HFF-Myc (cell line): Measurements from ENCODE around the gene WWOX.

Experiments
- DNase-seq: peaks from one replicate; pipeline ENCODE4 v3.0.0-alpha.2; 2011; ENCODE audit warnings: low read depth; ENCODE audit errors: extremely low read depth
- H3K4me3 ChIP-seq: replicated peaks from 2 replicates; pipeline ENCODE4 v1.5.1; 2011; ENCODE audit warnings: low read depth, mild to moderate bottlenecking, control low read depth, low read length
- CTCF ChIP-seq: IDR thresholded peaks from 2 replicates; pipeline ENCODE4 v1.5.1; 2012; ENCODE audit warnings: mild to moderate bottlenecking, low read depth, low read length, control low read depth; ENCODE audit errors: missing control alignments

The WWOX gene

GRCh38 chr16:78878570-78878969, 779.1 kb downstream of the WWOX start:
- no peak for TF ChIP-seq CTCF
- DNase-seq: no peak
- no peak overlapping the region for H3K4me3 ChIP-seq

- DNase-seq: no peak
- no peak for TF ChIP-seq CTCF
- no peak overlapping the region for H3K4me3 ChIP-seq
These were observed 779.6 kb downstream of the WWOX start for GRCh38 chr16:78879011-78879410.

- TF ChIP-seq CTCF: no peak
- H3K4me3 ChIP-seq: no peak overlapping the region
- DNase-seq: no peak
These were observed 782.7 kb downstream of the WWOX start for GRCh38 chr16:78882150-78882549.

- no peak for DNase-seq
- no peak for TF ChIP-seq CTCF
- no peak overlapping the region for H3K4me3 ChIP-seq
These were observed 783.3 kb downstream of the WWOX start for GRCh38 chr16:78882751-78883150.

GRCh38 chr16:78884204-78884603, 784.8 kb downstream of the WWOX start:
- TF ChIP-seq CTCF: no peak
- H3K4me3 ChIP-seq: no peak overlapping the region

GRCh38 chr16:78889346-78889745, 789.9 kb downstream of the WWOX start:
- DNase-seq: no peak
- no peak for TF ChIP-seq CTCF
- H3K4me3 ChIP-seq: no peak overlapping the region

More at GRCh38 chr16:78884204-78884603, 784.8 kb downstream of the WWOX start:
- DNase-seq: no peak

- DNase-seq: no peak
- H3K4me3 ChIP-seq: no peak overlapping the region
- TF ChIP-seq CTCF: no peak
These were observed 791.0 kb downstream of the WWOX start for GRCh38 chr16:78890373-78890895.
